Lower leg skin (tissue), 3 donors: ENCODE results near the gene BCAT1.

Source experiments
- POLR2A ChIP-seq, 2 donors: fragments of 450-650 bp; IDR thresholded peaks; one replicate each; pipeline ENCODE4 v1.6.1; 2016 to 2017; ENCODE audit warnings: antibody characterized with exemption in 2 of 2, mild to moderate bottlenecking in 1 of 2, moderate library complexity in 1 of 2
- TF ChIP-seq, protein P1 (sequence below), 3 donors: fragments of 450-650 bp; IDR thresholded peaks; one replicate each; pipeline ENCODE4 v1.5.1; 2016; ENCODE audit warnings: antibody characterized with exemption in 3 of 3, mild to moderate bottlenecking in 3 of 3, moderate library complexity in 2 of 3

DNA sequence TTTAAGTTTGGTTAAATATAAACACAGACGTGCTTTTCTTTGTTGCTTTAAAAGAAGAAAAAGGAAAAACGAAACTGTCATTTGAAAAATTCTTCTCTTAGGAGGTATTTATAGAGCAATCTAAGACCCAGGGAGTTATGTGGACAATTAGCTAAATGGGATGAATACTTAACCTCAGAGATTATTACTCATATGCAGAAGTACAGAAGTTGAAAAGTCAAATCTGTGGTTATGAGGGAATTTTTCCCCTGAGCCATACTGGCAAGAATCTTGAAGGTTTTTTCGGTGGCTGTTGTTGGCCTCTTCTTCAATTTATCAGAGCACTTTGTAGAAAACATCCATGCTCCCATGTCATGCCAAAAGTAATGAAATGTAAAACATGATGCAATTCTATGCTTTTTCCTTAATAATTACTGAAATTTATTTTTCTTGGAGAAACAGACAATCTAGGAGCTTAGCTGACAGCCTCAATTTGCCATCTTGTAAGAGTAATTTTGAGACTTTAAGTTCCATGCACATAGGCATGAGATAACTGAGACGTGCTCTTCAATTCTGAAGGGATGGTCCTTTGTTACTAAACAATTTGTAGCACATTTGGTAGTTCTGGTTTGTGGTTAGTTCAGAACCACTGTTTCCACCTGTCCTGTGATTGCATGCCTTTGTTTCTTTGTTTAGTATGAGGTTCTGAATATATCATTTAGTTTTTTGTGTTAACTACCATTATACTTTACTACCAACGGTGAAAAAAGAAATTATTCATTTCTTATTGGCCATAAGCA, 126.6 kb downstream of the BCAT1 start:
- TF ChIP-seq, protein P1, sequence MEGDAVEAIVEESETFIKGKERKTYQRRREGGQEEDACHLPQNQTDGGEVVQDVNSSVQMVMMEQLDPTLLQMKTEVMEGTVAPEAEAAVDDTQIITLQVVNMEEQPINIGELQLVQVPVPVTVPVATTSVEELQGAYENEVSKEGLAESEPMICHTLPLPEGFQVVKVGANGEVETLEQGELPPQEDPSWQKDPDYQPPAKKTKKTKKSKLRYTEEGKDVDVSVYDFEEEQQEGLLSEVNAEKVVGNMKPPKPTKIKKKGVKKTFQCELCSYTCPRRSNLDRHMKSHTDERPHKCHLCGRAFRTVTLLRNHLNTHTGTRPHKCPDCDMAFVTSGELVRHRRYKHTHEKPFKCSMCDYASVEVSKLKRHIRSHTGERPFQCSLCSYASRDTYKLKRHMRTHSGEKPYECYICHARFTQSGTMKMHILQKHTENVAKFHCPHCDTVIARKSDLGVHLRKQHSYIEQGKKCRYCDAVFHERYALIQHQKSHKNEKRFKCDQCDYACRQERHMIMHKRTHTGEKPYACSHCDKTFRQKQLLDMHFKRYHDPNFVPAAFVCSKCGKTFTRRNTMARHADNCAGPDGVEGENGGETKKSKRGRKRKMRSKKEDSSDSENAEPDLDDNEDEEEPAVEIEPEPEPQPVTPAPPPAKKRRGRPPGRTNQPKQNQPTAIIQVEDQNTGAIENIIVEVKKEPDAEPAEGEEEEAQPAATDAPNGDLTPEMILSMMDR (IDR thresholded peaks at IDR 0.05) = no peak
- no peak for TF ChIP-seq POLR2A (IDR thresholded peaks at IDR 0.05)
